SU-DHL-6 (cell line): ENCODE data around the gene TMEM79.

ENCODE experiments used
- H2AFZ ChIP-seq: fragments of 200-600 bp; sonication (generic); 2 replicates; pipeline ENCODE4 v1.6.1; 2014; ENCODE audit warnings: low read depth, mild to moderate bottlenecking, moderate library complexity, mixed read lengths, antibody characterized with exemption, low read length; ENCODE audit not compliant: severe bottlenecking
- H3F3A ChIP-seq: fragments of 200-600 bp; shearing (Covaris generic); 2 replicates; pipeline ENCODE4 v1.6.0; 2016; ENCODE audit warnings: antibody characterized with exemption, mild to moderate bottlenecking; ENCODE audit not compliant: insufficient read depth
- H3K27ac ChIP-seq: fragments of 200-600 bp; sonication (generic); 2 replicates; pipeline ENCODE4 v1.5.1; 2016; ENCODE audit warnings: low read depth, mild to moderate bottlenecking, low read length, moderate library complexity, mixed read lengths
- H3K27me3 ChIP-seq: fragments of 200-600 bp; sonication (generic), shearing (Covaris generic); 2 replicates; pipeline ENCODE4 v1.6.0; 2014; ENCODE audit warnings: mild to moderate bottlenecking, low read length
- H3K36me3 ChIP-seq: fragments of 200-600 bp; sonication (generic); 2 replicates; pipeline ENCODE4 v1.6.1; 2014; ENCODE audit warnings: mild to moderate bottlenecking, low read length, mixed read lengths
- H3K4me2 ChIP-seq: fragments of 300-600, 200-600 bp; shearing (Covaris generic), sonication (generic); 2 replicates; pipeline ENCODE4 v1.6.0; 2014; ENCODE audit warnings: low read length, low read depth, mild to moderate bottlenecking; ENCODE audit not compliant: poor library complexity, severe bottlenecking
- H3K4me3 ChIP-seq: fragments of 200-600 bp; sonication (generic); 2 replicates; pipeline ENCODE4 v1.5.1; 2014; ENCODE audit warnings: antibody characterized with exemption, low read length, mild to moderate bottlenecking, mixed read lengths; ENCODE audit not compliant: insufficient read depth, poor library complexity, severe bottlenecking
- H3K79me2 ChIP-seq: fragments of 200-600 bp; sonication (generic); 2 replicates; pipeline ENCODE4 v1.6.1; 2014; ENCODE audit warnings: mild to moderate bottlenecking, low read length, moderate library complexity; ENCODE audit not compliant: insufficient read depth
- H3K9ac ChIP-seq: fragments of 200-600 bp; sonication (generic); 2 replicates; pipeline ENCODE4 v1.7.0; 2014; ENCODE audit warnings: mild to moderate bottlenecking, low read length
- H3K9me2 ChIP-seq: fragments of 200-600 bp; sonication (generic); replicated peaks from 2 replicates; pipeline ENCODE4 v1.6.1; 2014; ENCODE audit warnings: low read length; ENCODE audit not compliant: insufficient read depth
- H3K9me3 ChIP-seq: fragments of 200-600 bp; sonication (generic); 2 replicates; pipeline ENCODE4 v1.6.1; 2014; ENCODE audit warnings: low read length, mixed read lengths; ENCODE audit not compliant: insufficient read depth
- H4K20me1 ChIP-seq: fragments of 200-600 bp; sonication (generic); 2 replicates; pipeline ENCODE4 v1.6.1; 2014; ENCODE audit warnings: low read depth, mild to moderate bottlenecking, antibody characterized with exemption, low read length, moderate library complexity, mixed read lengths
- CTCF ChIP-seq: fragments of 200-600 bp; sonication (generic); IDR thresholded peaks from one replicate; pipeline ENCODE4 v1.5.1; 2017; ENCODE audit warnings: antibody characterized with exemption, mild to moderate bottlenecking, low read length, moderate library complexity; ENCODE audit not compliant: insufficient read depth, poor library complexity, severe bottlenecking
- EZH2phosphoT487 ChIP-seq: fragments of 200-600 bp; sonication (generic), shearing (Covaris generic); conservative IDR thresholded peaks from 2 replicates; pipeline ENCODE4 v1.6.1; 2018; ENCODE audit warnings: mild to moderate bottlenecking, antibody characterized with exemption, low read length, moderate library complexity, mixed read lengths

Gene TMEM79

DNA sequence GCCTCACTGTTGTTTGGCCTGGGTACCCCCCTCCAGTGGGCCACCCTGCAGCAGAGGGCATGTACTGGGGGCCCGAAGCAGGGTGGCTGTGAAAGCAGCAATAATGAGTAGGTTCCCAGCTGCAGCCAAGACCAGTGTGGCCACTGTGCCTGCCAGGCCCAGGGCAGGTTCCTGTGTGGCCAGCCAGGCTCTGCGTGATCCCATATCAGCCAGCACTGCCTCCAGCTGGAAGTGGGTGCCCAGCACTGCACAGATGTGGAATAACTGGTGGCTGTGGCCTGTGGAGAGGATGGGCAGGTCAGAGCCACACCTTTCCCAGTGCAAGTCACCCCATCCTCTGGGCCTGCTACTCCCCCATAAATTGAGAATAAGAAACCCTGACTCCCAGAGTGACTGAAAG is 40.0 kb upstream of the TMEM79 start:
- TF ChIP-seq CTCF: no peak
- no peak for TF ChIP-seq EZH2phosphoT487
- H3K4me2 ChIP-seq: no peak overlapping the region
- H3K79me2 ChIP-seq: no peaks in the 10 kb centered on the region
- H3K4me3 ChIP-seq: no peak overlapping the region
- H3K36me3 ChIP-seq: no peaks in the 10 kb centered on the region
- H3K27me3 ChIP-seq: no peaks in the 10 kb centered on the region
- no peaks in the 10 kb centered on the region for H4K20me1 ChIP-seq
- H3K27ac ChIP-seq: no peak overlapping the region
- no peaks in the 10 kb centered on the region for H3F3A ChIP-seq
- H2AFZ ChIP-seq: no peak overlapping the region
- H3K9me3 ChIP-seq: no peaks in the 10 kb centered on the region
- H3K9me2 ChIP-seq: no peaks in the 10 kb centered on the region
- H3K9ac ChIP-seq: no peak overlapping the region

- H3K4me2 ChIP-seq: no peak overlapping the region
- TF ChIP-seq EZH2phosphoT487 (no peak), CTCF (no peak)
These were observed 39.4 kb upstream of the TMEM79 start for GRCh38 chr1:156244712-156245111.

GRCh38 chr1:156245451-156246232 is 38.5 kb upstream of the TMEM79 start:
- H3K9ac ChIP-seq: no peak overlapping the region

More at GRCh38 chr1:156244712-156245111, 39.4 kb upstream of the TMEM79 start:
- H3K79me2 ChIP-seq: no peaks in the 10 kb centered on the region
- H3K27me3 ChIP-seq: no peaks in the 10 kb centered on the region
- H4K20me1 ChIP-seq: no peaks in the 10 kb centered on the region
- no peaks in the 10 kb centered on the region for H3K9me3 ChIP-seq
- H2AFZ ChIP-seq: no peak overlapping the region
- H3K9ac ChIP-seq: no peak overlapping the region
- H3F3A ChIP-seq: no peaks in the 10 kb centered on the region
- H3K9me2 ChIP-seq: no peaks in the 10 kb centered on the region
- no peaks in the 10 kb centered on the region for H3K36me3 ChIP-seq
- H3K4me3 ChIP-seq: no peak overlapping the region
- H3K27ac ChIP-seq: no peak overlapping the region

DNA sequence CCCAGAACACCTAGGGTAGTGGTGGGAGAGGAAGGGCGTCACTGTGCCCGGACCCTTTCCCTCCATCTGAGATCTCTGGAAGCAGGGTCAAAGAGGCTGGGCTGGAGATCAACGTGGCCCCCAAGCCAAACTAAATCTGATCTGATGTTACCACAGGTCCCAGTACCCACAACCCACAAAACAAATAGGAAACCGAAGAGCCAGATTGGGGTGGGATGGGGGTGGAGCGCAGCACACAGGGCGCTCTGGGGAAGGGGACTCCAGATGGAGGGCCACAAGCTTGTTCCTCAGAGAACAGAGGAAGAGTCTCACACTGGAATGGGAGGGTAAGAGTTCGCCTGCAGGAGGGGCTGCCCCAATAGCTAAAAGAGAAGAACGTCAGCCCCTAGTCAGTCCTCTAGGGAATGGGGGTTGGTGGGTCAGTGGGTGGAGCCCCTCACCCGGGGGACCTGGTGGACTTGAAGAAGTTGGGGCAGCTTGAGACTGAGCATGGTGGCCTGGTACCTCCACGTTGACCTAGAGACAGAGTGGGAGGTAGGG is 37.8 kb upstream of the TMEM79 start:
- H4K20me1 ChIP-seq: no peaks in the 10 kb centered on the region
- no peak overlapping the region for H3K9ac ChIP-seq
- H2AFZ ChIP-seq: no peak overlapping the region

More at GRCh38 chr1:156245451-156246232, 38.5 kb upstream of the TMEM79 start:
- Histone ChIP-seq H3K4me2 (no peak overlapping the region), H3K27me3 (no peaks in the 10 kb centered on the region), H3F3A (no peaks in the 10 kb centered on the region), H3K9me2 (no peaks in the 10 kb centered on the region), H3K27ac (no peak overlapping the region), H3K9me3 (no peaks in the 10 kb centered on the region), H3K36me3 (no peaks in the 10 kb centered on the region), H2AFZ (no peak overlapping the region), H3K4me3 (no peak overlapping the region), H3K79me2 (no peaks in the 10 kb centered on the region), H4K20me1 (no peaks in the 10 kb centered on the region)
- no peak for TF ChIP-seq EZH2phosphoT487

More for the DNA sequence above, 37.8 kb upstream of the TMEM79 start:
- Histone ChIP-seq H3K27ac (no peak overlapping the region), H3K27me3 (no peaks in the 10 kb centered on the region), H3K9me2 (no peaks in the 10 kb centered on the region), H3K4me2 (no peak overlapping the region), H3K36me3 (no peaks in the 10 kb centered on the region), H3K79me2 (no peaks in the 10 kb centered on the region), H3F3A (no peaks in the 10 kb centered on the region), H3K4me3 (no peak overlapping the region), H3K9me3 (no peaks in the 10 kb centered on the region)
- no peak for TF ChIP-seq EZH2phosphoT487
- TF ChIP-seq CTCF: no peak
